Chondrocyte (in vitro differentiated cells): ENCODE measurements around the gene PTTG1IP. TPM values are rescaled to one million over a fixed set of nuclear protein-coding genes. Genes with fewer than 3 reads are reported as not detected.

Experiments used
- DNase-seq: peaks from one replicate; pipeline ENCODE4 v3.0.0; 2021; ENCODE audit warnings: mixed read lengths, low spot score
- H3K27ac Mint-ChIP-seq: one replicate; pipeline ENCODE4 v1.8.0; 2021; ENCODE audit warnings: mild to moderate bottlenecking, moderate library complexity, mixed read lengths; ENCODE audit not compliant: unreplicated experiment
- H3K27me3 Mint-ChIP-seq: 2 replicates; pipeline ENCODE4 v1.8.0; 2021; ENCODE audit warnings: low read depth, mixed read lengths
- H3K36me3 Mint-ChIP-seq: 2 replicates; pipeline ENCODE4 v1.8.0; 2021; ENCODE audit warnings: low read depth, mixed read lengths
- H3K4me1 Mint-ChIP-seq: 2 replicates; pipeline ENCODE4 v1.8.0; 2021; ENCODE audit warnings: low read depth, mild to moderate bottlenecking, mixed read lengths
- H3K4me3 Mint-ChIP-seq: one replicate; pipeline ENCODE4 v1.8.0; 2021; ENCODE audit warnings: mild to moderate bottlenecking, moderate library complexity, mixed read lengths; ENCODE audit not compliant: unreplicated experiment
- H3K9me3 Mint-ChIP-seq: 2 replicates; pipeline ENCODE4 v1.8.0; 2021; ENCODE audit warnings: low read depth, mixed read lengths
- total RNA-seq: library from RNA; stranded (reverse); gene quantifications from 3 replicates; pipeline ENCODE4 v1.2.1, GENCODE V29; 2021
- TF ChIP-seq, protein P1 (sequence below): fragments of 200-600 bp; sonication (generic); IDR thresholded peaks from 2 replicates; pipeline ENCODE4 v1.5.0; 2021; ENCODE audit warnings: antibody characterized with exemption, mild to moderate bottlenecking, moderate library complexity

The PTTG1IP gene
- total RNA-seq, 1 donor from 2014 or later: 329 TPM

DNA sequence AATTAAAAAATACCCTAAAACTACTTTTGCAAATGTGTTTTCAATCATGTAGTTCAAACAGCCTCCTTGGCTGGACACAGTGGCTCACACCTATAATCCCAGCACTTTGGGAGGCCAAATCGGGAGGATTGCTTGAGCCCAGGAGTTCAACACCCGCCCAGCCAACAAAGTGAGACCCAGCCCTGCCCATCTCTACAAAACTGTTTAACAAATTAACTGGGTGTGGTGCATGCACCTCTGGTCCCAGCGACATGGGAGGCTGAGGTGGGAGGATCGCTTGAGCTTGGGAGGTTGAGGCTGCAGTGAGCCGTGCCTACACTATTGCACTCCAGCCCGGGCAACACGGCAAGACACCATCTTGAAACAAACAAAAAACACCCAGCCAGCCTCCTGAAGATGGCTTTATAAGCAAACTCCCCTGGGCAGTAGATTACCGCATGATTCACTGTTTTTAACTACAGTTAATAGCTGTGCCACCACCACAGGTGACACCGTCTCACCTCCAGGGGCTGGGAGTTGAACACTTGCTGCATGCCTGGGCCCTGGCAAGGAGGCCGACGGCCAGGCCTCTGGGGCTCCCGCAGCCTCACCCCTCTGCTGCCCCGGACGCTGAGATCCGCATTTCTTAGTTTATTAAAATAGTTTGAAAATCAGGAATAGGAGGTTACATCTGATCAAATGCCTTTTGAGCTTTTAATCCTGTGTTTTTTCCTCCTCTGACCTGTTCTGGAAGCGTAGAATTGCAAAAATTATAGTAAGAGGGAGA, 16.2 kb downstream of the PTTG1IP start:
- H3K4me1 Mint-ChIP-seq: peaks cover 14% of the 10 kb centered on the region
- H3K27me3 Mint-ChIP-seq: no peaks in the 10 kb centered on the region
- H3K4me3 Mint-ChIP-seq: no peak overlapping the region
- TF ChIP-seq, protein P1, sequence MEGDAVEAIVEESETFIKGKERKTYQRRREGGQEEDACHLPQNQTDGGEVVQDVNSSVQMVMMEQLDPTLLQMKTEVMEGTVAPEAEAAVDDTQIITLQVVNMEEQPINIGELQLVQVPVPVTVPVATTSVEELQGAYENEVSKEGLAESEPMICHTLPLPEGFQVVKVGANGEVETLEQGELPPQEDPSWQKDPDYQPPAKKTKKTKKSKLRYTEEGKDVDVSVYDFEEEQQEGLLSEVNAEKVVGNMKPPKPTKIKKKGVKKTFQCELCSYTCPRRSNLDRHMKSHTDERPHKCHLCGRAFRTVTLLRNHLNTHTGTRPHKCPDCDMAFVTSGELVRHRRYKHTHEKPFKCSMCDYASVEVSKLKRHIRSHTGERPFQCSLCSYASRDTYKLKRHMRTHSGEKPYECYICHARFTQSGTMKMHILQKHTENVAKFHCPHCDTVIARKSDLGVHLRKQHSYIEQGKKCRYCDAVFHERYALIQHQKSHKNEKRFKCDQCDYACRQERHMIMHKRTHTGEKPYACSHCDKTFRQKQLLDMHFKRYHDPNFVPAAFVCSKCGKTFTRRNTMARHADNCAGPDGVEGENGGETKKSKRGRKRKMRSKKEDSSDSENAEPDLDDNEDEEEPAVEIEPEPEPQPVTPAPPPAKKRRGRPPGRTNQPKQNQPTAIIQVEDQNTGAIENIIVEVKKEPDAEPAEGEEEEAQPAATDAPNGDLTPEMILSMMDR: no peak
- no peak overlapping the region for H3K27ac Mint-ChIP-seq
- DNase-seq: no peak
- peaks cover 40% of the 10 kb centered on the region for H3K36me3 Mint-ChIP-seq
- H3K9me3 Mint-ChIP-seq: no peaks in the 10 kb centered on the region

DNA sequence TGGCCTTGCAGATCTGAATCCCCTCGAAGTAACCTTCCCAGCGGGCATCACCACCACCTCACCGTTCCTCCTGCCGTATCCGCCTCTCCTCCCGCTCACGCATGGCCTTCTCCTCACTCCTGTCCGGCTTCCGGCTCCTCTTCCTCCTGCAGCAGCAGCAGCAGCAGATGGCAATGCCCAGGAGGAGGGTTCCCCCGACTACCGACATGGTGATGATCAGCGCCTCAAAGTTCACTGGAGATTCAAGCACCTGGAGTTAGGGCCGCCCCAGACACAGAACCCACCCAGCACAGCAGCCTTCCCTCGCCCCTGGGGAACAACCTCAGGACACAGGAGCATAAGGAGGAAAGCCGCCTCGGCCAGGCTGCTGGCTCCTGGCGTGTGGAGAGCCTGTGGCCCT, 17.4 kb downstream of the PTTG1IP start:
- Mint-ChIP-seq H3K27me3 (no peaks in the 10 kb centered on the region), H3K36me3 (peaks cover 36% of the 10 kb centered on the region), H3K4me3 (no peak overlapping the region), H3K4me1 (peaks cover 5% of the 10 kb centered on the region), H3K9me3 (no peaks in the 10 kb centered on the region), H3K27ac (no peak overlapping the region)
- DNase-seq: no peak
- TF ChIP-seq, protein P1: no peak

DNA sequence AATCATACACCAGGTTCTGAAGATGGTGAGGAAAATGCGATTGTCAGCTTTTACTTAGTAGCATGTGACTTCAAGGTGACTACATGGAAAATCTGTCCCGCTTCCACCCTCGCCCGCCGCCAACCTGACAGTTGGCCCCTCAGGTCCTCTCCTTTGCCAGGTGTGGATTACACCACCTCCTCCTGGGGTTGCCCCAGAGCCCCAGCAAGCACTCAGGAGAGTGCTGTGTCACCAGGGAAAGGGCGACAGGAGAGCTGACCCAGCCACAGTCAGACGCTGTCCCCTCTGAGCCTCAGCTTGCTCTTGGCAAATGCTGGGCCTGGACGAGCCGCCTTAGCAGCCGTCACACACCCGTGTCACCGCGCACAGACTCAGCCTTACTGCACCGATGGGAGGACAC, 17.9 kb downstream of the PTTG1IP start:
- Mint-ChIP-seq H3K4me1 (peaks cover 2% of the 10 kb centered on the region), H3K36me3 (peaks cover 37% of the 10 kb centered on the region), H3K9me3 (no peaks in the 10 kb centered on the region), H3K27ac (no peak overlapping the region), H3K4me3 (no peak overlapping the region), H3K27me3 (no peaks in the 10 kb centered on the region)
- TF ChIP-seq, protein P1: no peak
- no peak for DNase-seq

DNA sequence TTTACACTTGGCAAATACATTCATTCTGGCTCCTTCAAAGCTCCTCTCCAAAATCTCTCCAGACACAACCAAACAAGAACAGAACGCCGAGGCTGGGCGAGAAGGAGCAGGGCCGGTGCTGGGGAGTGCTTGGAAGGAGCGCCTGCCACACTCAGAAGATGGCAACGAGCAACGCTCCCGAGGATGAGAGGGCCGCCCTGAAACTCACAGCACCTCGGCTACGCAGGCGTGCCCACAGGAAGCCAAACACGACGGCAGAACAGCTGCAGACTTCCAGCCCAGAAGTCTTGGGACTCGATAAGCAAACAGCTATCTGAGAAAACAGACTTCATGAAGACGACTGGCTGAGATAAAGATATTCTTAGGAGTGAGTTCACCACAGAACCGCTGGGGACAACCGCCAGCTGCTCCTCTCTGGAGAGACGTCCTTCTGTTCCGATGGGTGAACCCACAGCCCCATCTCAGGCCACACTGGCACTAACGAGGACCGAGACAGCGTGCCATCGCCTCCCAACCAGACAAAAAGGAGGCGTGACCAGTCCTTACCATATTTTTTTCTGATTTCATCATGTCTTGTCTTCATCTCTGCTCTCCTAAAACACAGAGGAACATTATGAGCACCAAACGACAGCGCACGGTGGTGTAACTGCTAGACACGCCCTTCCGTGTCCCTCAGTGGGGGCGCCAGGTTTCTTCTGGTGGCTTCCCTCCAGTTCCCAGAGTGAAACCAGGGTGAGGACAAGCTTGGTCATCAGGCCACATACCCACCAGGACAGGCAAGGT, 18.6 kb downstream of the PTTG1IP start:
- TF ChIP-seq, protein P1: no peak
- Mint-ChIP-seq H3K4me1 (peaks cover 2% of the 10 kb centered on the region), H3K27me3 (no peaks in the 10 kb centered on the region), H3K36me3 (peaks cover 39% of the 10 kb centered on the region), H3K4me3 (no peak overlapping the region), H3K27ac (no peak overlapping the region), H3K9me3 (no peaks in the 10 kb centered on the region)
- DNase-seq: no peak

DNA sequence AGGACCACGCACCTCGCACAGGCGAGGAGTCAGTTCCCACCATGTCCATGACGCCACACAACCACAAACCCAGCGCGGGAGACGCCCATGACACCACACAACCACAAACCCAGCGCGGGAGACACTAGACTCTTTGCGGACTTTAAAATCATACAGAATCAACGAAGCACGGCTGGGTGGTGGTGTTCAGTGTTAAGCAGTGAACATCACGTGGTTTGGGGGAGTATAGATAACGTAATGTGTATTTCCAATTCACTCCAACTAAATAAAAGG, 19.2 kb downstream of the PTTG1IP start:
- H3K27me3 Mint-ChIP-seq: no peaks in the 10 kb centered on the region
- no peaks in the 10 kb centered on the region for H3K9me3 Mint-ChIP-seq
- no peak overlapping the region for H3K27ac Mint-ChIP-seq
- peaks cover 2% of the 10 kb centered on the region for H3K4me1 Mint-ChIP-seq
- no peak for DNase-seq
- peaks cover 37% of the 10 kb centered on the region for H3K36me3 Mint-ChIP-seq
- TF ChIP-seq, protein P1: no peak
- H3K4me3 Mint-ChIP-seq: no peak overlapping the region
